DND-41 (cell line): ENCODE results near the gene SMARCD3.

Experiments used
- ATAC-seq: fragments of 200-7000 bp; cut with Tn5 transposase; 3 replicates; pipeline ENCODE4 v1.9.1; 2021; ENCODE audit warnings: low read depth; ENCODE audit not compliant: insufficient read depth
- DNase-seq: peaks from one replicate; pipeline ENCODE4 v3.0.0-alpha.2; 2020
- H2AFZ ChIP-seq: 2 replicates; pipeline ENCODE4 v1.6.0; 2012; ENCODE audit warnings: low read depth, low read length
- H3K27ac ChIP-seq: 2 replicates; pipeline ENCODE4 v1.5.1; 2012; ENCODE audit warnings: low read length, inconsistent platforms
- H3K27me3 ChIP-seq: fragments of 200-600 bp; sonication (generic); 2 replicates; pipeline ENCODE4 v1.6.0; 2012; ENCODE audit warnings: low read length, mild to moderate bottlenecking, inconsistent platforms; ENCODE audit not compliant: insufficient read depth, poor library complexity
- H3K36me3 ChIP-seq: 2 replicates; pipeline ENCODE4 v1.5.1; 2012; ENCODE audit warnings: low read length, inconsistent platforms; ENCODE audit not compliant: insufficient read depth
- H3K4me1 ChIP-seq: 2 replicates; pipeline ENCODE4 v1.5.1; 2012; ENCODE audit warnings: mild to moderate bottlenecking, low read length; ENCODE audit not compliant: insufficient read depth
- H3K4me2 ChIP-seq: 2 replicates; pipeline ENCODE4 v1.6.0; 2012; ENCODE audit warnings: mild to moderate bottlenecking, moderate library complexity, low read length, inconsistent platforms; ENCODE audit not compliant: insufficient read depth
- H3K4me3 ChIP-seq, 2 experiments: fragments of 200-600 bp in 1 of 2; shearing (Covaris generic) in 1 of 2; 2 replicates each; pipeline ENCODE4 v1.5.1; 2012 to 2016; ENCODE audit warnings: inconsistent platforms in 2 of 2, low read length in 2 of 2, mild to moderate bottlenecking in 2 of 2, low read depth in 1 of 2, moderate library complexity in 1 of 2
- H3K79me2 ChIP-seq: 2 replicates; pipeline ENCODE4 v1.6.0; 2012; ENCODE audit warnings: low read length, inconsistent platforms; ENCODE audit not compliant: insufficient read depth
- H3K9ac ChIP-seq: 2 replicates; pipeline ENCODE4 v1.6.0; 2012; ENCODE audit warnings: low read depth, mild to moderate bottlenecking, inconsistent platforms, low read length, moderate library complexity
- H3K9me3 ChIP-seq: 2 replicates; pipeline ENCODE4 v1.5.1; 2012; ENCODE audit warnings: low read length, moderate library complexity, mild to moderate bottlenecking, inconsistent platforms; ENCODE audit not compliant: insufficient read depth, severe bottlenecking
- H4K20me1 ChIP-seq: 2 replicates; pipeline ENCODE4 v1.6.0; 2012; ENCODE audit warnings: low read length; ENCODE audit not compliant: insufficient read depth
- EZH2 ChIP-seq: IDR thresholded peaks from 3 replicates; pipeline ENCODE4 v1.6.1; 2012; ENCODE audit warnings: borderline replicate concordance, low read depth, mild to moderate bottlenecking, moderate library complexity, low read length, inconsistent platforms; ENCODE audit not compliant: severe bottlenecking
- TF ChIP-seq, protein P1 (sequence below): IDR thresholded peaks from 2 replicates; pipeline ENCODE4 v1.5.1; 2012; ENCODE audit warnings: borderline replicate concordance, low read length, moderate library complexity, mild to moderate bottlenecking; ENCODE audit not compliant: poor library complexity, severe bottlenecking; ENCODE audit errors: extremely low read depth

The SMARCD3 gene

GRCh38 chr7:151280388-151281019 lies 32.0 kb upstream of the SMARCD3 start:
- no peaks in the 10 kb centered on the region for H3K9me3 ChIP-seq
- no peaks in the 10 kb centered on the region for H3K36me3 ChIP-seq
- H3K4me1 ChIP-seq = peaks cover 9% of the 10 kb centered on the region; the same call in 1 of the 2 replicates
- peaks cover 48% of the 10 kb centered on the region for H3K27me3 ChIP-seq
- H3K4me3 ChIP-seq = no peak overlapping the region
- H3K4me2 ChIP-seq = no peak overlapping the region
- H2AFZ ChIP-seq = no peak overlapping the region
- H3K9ac ChIP-seq = no peak overlapping the region
- 0 out of 2 replicates have a peak, but pooled peaks cover 3% of the 10 kb centered on the region for H4K20me1 ChIP-seq
- no peak overlapping the region for H3K27ac ChIP-seq
- H3K79me2 ChIP-seq = no peaks in the 10 kb centered on the region
- no peak for DNase-seq
- no peak for TF ChIP-seq EZH2
- TF ChIP-seq, protein P1, sequence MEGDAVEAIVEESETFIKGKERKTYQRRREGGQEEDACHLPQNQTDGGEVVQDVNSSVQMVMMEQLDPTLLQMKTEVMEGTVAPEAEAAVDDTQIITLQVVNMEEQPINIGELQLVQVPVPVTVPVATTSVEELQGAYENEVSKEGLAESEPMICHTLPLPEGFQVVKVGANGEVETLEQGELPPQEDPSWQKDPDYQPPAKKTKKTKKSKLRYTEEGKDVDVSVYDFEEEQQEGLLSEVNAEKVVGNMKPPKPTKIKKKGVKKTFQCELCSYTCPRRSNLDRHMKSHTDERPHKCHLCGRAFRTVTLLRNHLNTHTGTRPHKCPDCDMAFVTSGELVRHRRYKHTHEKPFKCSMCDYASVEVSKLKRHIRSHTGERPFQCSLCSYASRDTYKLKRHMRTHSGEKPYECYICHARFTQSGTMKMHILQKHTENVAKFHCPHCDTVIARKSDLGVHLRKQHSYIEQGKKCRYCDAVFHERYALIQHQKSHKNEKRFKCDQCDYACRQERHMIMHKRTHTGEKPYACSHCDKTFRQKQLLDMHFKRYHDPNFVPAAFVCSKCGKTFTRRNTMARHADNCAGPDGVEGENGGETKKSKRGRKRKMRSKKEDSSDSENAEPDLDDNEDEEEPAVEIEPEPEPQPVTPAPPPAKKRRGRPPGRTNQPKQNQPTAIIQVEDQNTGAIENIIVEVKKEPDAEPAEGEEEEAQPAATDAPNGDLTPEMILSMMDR = no peak
- ATAC-seq = no peak

DNA sequence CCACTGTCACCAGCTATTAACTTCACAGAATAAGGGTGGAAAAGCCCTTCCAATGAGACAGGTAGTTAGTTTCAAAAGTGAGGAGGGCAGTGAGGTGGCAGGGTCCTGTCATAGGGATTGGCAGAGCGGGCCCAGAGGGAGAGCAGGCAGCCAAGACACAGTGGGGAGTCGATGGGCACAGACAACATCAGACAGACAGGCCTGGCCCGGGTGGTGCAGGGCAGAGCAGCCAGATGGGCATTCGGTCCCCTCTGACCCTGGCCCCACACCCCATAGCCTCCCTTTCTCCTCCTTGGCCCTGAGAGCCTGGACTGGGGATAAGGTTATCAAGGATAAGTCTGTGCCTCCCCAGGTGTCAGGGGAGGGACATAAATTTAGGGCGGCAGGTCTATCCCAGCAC lies 31.4 kb upstream of the SMARCD3 start:
- H3K27ac ChIP-seq = no peak overlapping the region
- TF ChIP-seq EZH2 = no peak
- TF ChIP-seq, protein P1 = no peak
- no peaks in the 10 kb centered on the region for H3K36me3 ChIP-seq
- ATAC-seq (no peak), DNase-seq (no peak)
- H3K4me3 ChIP-seq = no peak overlapping the region
- 0 out of 2 replicates have a peak, but pooled peaks cover 3% of the 10 kb centered on the region for H4K20me1 ChIP-seq
- H3K9me3 ChIP-seq = no peaks in the 10 kb centered on the region
- peaks cover 48% of the 10 kb centered on the region for H3K27me3 ChIP-seq
- no peak overlapping the region for H3K4me2 ChIP-seq
- peaks cover 9% of the 10 kb centered on the region; the same call in 1 of the 2 replicates for H3K4me1 ChIP-seq
- H3K79me2 ChIP-seq = no peaks in the 10 kb centered on the region
- H3K9ac ChIP-seq = no peak overlapping the region
- no peak overlapping the region for H2AFZ ChIP-seq

DNA sequence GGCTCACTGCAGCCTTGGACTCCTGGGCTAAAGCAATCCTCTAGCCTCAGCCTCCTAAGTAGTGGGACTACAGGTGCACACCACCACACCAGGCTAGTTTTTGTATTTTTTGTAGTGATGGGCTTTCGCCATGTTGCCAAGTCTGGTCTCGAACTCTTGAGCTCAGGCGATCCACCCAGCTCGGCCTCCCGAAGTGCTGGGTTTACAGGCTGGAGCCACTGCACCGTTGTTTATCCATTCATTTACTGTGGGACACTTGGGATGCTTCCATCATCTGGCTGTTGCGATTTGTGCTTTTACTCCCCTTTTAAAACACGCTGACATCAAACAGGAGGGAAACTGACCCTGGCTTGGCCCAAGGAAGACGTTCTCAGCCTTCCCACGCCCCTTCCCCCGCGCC lies 30.5 kb upstream of the SMARCD3 start:
- TF ChIP-seq, protein P1 = no peak
- TF ChIP-seq EZH2 = no peak
- ATAC-seq (no peak), DNase-seq (no peak)
- Histone ChIP-seq H3K9me3 (no peaks in the 10 kb centered on the region), H3K79me2 (no peaks in the 10 kb centered on the region), H3K4me2 (no peak overlapping the region), H4K20me1 (0 out of 2 replicates have a peak, but pooled peaks cover 3% of the 10 kb centered on the region), H3K9ac (no peak overlapping the region), H3K27ac (no peak overlapping the region), H3K4me3 (no peak overlapping the region), H3K4me1 (peaks cover 9% of the 10 kb centered on the region; the same call in 1 of the 2 replicates), H3K27me3 (peaks cover 48% of the 10 kb centered on the region), H2AFZ (no peak overlapping the region), H3K36me3 (no peaks in the 10 kb centered on the region)
